ENCODE results near the gene MAGI3.

- TF ChIP-seq TAF1 (IDR thresholded peaks at IDR 0.05; ENCODE audit: borderline replicate concordance, insufficient read depth, low read length), result no peak
- no peak for TF ChIP-seq REST (IDR thresholded peaks at IDR 0.05; ENCODE audit: insufficient read depth in 1 of 2, low read depth in 2 of 2, low read length in 2 of 2)
- TF ChIP-seq POLR2AphosphoS5 (IDR thresholded peaks at IDR 0.05; ENCODE audit: low read depth, low read length), result no peak
- TF ChIP-seq SIN3A (IDR thresholded peaks at IDR 0.05; ENCODE audit: borderline replicate concordance, insufficient read depth, low read length), result no peak
- TF ChIP-seq FOXP2 (optimal IDR thresholded peaks at IDR 0.05; ENCODE audit: borderline replicate concordance, extremely low read depth, extremely low read length, insufficient read depth), result no peak
These were observed 139.7 kb downstream of the MAGI3 start for GRCh38 chr1:113530021-113530420.

Measured in PFSK-1 (cell line).